GM18870 (cell line): ENCODE measurements around the gene TBK1.

Experiments
- ATAC-seq: cut with Tn5 transposase; IDR thresholded peaks from one replicate; pipeline ENCODE4 v1.9.1; 2021; ENCODE audit warnings: moderate library complexity; ENCODE audit not compliant: unreplicated experiment

Gene TBK1

DNA sequence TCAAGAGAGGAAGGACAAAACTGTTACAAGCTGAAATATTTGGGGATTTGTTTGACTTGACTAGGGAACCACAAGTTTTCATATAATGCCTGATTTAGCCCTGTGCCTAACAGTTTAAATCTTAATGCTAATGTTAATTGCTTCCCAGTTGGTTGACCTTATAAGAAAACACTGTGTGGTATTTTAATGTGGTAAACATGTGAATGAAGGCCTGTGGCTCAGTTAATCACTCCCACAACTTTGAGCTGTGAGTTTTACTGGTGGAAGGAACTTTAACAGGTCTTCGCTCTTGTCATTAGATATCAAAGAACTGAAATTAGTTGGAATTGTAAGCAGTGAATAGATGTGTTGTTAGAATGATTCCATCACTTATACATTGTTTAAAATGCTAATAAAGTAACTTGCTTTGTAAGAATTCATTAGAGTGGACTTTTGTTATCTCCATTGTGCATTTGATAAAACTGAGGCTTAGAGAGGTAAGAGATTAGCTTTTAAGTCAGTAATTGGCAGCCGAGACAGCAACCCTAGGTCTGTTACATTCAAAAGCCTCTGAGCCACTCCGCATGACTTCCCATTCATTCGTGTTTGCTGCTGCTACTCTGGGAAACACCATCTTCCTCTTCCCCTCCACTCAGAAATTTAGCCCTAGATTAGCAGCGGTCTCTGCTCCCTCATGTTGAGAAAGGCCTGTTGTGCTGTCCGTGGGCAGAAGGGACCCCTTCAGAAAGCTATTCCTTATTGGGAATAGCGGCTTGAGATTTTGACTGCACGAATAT is 1.0 kb upstream of the TBK1 start:
- no peak for ATAC-seq

DNA sequence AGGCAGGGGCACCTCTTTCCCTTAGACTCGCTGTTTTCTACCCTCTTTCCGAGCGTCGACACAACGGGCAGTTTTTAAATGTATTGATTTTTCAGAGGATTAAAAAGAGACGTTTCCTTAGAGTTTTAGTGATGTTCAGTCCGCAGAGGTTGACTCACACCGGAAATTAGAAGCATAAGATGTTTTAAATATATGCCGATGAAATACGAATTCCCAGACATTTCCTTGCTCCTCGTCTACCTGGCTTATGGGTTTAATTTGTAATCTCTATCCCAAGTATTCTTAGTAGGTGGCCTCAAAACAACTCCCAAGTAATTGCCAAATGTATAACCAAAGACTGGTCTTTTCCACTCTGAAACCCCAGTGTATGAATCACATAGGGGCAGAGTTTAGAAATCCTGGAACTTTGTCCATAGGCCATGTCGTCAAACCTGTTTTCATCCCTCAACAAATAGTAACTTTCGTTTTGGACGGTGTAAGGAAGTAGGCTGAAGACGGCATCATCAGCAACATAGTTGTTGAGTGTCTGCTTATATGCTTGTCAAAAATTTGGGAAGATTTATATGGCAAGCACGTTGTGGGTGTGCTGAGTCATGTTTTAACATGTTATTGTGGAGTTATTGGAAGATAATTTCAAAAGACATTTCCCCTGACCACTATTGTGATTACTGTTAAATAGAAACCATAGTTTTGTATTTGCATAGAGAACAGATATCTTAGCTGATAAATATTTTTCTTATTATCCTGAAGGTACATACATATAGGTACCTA is 824 bp downstream of the TBK1 start:
- no peak for ATAC-seq

DNA sequence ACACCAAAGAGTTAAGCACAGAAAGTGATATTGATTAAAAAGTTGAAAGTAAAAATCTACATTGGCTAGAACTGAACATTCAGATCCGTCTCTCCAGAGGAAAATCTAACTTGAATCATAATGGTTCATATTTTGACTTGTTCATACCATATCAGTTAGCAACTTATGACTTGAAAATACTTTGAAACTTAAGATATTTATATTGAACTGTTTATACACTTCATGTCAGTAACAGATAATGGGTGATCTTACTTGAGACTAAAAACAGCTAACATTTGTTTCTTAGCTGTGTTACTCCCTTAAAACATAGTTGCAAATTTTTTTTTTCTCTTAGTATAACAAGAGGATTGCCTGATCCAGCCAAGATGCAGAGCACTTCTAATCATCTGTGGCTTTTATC is 3.6 kb downstream of the TBK1 start:
- ATAC-seq: no peak

DNA sequence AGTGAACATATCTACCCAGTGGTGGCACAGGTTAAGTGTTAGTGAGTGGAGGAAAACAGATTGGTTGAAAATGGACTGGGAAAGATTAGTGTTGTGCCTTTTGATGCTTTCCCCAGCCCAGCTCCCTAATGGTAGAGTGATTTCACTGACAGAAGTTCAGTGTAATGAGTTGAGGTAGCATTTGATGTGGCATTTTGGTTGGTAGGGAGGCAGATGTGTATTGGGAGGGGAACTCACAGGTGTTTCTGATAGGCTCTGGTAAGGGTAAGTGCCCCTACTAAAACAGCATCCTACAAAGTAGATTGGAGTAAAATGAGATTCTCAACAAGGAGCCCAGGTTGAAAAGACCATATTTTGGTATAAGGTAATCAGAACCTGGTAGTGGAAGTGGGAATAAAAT is 4.2 kb downstream of the TBK1 start:
- no peak for ATAC-seq

DNA sequence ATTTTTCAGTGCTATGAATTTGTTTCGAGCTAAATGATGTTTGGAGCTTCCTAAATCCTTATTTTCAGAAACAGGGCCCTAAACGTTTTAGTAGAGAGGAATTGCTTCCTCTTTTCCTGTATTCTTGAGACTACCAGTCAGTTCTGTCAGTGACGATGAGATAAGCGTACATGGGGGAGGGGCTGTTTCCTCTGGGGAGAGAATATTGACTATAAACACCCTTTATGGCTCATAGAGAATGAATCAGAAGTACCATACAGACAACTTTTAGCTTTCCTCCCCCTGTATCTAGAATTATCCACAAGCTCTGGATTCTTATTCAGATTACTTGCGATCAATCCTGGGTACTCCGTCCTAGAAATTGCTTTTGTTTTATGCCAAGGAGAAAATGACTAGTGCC is 5.1 kb downstream of the TBK1 start:
- no peak for ATAC-seq

DNA sequence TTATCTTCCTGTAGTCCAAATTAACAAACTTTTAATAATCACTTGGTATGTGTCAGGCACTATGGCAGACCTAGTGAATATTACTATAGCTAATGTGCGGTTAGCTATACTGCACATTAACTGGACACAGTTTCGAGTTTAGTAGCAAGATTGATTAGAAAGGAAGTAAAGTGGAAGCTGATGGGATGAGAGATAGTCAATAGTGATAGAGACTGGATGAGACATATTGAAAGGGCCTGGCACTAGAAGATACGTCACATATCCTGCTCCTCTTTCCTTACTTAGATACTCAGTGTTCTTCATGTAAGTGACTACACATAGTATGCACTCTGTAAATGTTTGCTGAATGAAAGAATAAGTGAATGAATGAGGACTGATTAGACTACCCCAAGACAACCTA is 5.5 kb downstream of the TBK1 start:
- ATAC-seq: no peak

DNA sequence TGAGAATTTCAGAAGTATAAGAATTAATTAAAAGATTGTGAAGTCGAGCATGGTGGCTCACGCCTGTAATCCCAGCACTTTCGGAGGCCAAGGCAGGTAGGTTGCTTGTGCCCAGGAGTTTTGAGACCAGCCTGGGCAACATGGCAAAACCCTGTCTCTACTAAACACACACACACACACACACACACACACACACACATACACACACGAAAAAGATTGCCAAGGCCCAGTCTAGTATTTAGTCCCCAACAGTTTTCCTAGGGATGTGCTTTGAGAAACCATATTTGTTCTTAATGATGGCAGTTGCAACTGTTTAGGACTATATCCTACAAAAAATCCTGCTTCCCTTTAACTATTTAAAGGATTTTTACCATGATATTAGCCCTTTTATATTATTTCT is 6.0 kb downstream of the TBK1 start:
- ATAC-seq: no peak

DNA sequence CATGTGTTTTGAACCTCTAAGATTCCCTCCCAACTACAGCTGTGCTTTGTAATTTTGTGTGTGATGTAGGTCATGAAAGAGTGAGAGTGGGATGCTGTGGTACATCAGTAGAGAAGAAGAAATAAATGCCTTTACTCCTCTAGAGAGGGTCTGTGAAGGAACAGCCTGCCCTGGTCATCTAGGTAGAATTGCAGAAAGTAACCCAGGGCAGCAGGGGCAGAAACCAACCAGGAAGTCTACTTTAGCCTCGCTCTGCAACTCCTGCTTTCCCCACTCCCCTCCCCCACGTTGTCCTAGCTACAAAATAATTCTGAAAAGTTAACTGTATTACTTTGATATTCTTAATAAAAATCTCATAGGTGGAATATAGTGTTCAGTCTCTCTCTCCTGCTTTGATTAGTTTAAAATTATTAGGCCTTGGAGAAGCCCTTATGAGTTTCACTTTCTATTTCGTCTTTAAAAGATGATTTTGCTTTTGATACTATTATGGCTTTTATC is 7.5 kb downstream of the TBK1 start:
- no peak for ATAC-seq

DNA sequence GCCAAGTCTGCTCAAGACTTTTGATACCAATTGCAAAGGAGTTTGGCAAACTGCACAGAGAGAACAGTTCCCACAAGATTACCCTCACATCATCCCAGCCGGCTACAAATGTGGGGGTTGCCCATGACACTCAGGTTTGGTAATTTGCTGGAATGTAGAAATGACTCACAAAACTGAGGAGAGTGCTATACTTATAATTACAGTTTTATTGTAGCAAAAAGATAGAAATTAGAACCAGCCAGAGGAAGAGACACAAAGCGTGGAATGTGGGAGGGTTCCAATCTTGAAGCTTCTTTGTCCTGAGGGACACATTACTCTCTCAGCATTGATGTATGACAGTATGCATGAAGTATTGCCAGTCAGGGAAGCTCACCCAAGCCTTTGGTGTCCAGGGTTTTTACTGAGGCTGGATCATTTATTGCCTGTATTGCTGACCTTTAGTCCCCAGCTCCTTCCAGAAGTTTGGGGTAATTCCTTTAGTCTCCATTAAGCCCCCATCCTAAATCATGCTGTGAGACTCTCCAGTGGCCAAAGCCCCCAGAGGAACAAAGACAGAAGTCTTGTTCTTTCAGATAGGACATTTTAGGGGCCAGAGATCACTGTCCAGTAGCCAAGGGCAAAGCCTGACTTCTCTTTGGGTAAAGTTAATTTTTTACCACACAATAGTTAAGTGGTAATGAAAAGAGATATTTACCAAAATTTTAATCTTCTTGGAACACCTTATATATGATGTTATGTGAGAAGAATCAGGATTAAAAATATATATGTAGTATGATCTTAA is 9.9 kb downstream of the TBK1 start:
- ATAC-seq: no peak

DNA sequence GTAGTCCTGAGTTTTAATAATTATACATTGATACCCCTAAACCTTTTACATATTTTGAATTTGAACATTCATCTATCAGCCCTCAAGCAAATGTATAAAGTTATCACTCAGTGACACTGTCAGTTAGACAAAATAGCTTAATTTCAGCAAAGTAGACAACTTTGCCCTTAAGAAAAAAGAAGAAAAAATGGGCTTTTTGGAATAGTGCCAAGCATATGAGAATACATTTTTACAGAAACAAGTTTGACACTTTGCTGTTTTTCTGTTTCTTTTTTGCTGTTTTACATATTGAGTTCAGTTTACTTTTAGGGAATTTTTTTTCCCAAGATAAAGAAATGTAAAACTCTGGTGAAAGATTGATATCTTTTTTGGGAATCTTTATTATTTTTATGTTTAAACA is 14.3 kb downstream of the TBK1 start:
- ATAC-seq: no peak

DNA sequence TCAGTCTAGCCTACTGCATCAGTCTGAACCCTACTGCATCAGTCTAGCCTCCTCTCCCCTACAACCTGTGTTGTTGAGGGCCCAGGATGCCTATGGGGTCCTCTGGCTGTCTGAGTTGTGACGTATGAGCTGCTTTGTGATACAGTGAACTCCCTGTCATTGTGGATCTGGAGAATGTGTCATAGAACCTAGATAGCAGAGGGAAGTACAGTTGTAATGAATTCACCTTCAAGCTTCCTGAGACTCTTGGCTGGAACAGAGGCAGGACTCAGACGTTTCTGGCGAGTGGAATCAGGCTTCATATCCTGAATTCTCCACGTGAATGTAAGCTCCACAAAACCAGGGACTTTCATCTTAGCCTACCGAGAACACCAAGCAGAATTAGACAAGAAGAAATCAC is 17.0 kb downstream of the TBK1 start:
- ATAC-seq: no peak

DNA sequence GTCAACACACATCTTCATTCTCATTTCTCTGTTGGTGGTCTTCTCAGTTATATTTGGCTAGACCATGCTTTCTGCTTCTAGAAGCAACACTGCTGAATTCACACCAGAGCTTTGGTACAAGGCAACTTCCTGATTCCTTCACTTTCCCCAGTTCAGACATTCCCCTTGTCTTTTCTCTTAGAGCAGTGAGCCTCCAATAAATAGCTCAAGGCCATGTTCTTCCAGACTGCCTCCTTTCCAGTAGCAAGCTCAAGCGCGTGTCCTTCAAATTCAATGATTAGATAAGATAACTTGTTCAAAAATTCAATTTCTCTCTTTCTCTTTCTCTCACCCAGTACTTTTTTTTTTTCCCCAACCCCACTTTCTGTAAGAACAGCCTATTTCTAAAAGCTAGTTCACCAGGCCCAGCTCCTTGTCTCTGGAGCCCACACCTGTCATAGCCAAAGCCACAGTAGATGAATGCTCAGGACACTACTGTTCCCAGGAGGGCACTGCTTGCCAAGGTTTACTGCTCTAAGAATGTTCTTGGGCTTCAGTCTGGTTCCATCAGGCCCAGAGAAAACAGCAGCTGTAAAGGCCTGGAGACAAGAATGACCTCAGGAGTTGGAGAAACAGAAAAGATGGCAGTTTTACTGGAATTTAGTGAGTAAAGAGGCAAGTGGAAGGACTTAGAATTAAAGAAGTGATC is 17.7 kb downstream of the TBK1 start:
- no peak for ATAC-seq

DNA sequence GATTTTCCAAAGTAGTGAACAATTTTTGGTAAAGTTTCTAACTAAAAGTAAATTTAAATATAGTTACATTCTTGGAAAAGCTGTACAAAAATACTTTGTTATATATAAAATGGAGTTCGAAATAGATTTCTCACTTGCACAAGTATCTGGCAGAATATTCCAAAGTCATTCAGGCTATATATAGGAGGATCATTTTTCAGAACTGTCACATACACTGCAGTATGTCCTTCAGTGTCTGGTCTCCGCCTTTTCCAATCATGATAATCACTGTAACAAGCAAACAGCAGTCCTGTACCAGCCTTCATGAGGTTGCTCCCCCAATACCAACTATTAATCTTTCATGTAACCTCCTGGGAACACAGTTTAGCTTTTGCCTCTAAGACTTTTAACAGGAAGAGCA is 18.6 kb downstream of the TBK1 start:
- ATAC-seq: no peak

DNA sequence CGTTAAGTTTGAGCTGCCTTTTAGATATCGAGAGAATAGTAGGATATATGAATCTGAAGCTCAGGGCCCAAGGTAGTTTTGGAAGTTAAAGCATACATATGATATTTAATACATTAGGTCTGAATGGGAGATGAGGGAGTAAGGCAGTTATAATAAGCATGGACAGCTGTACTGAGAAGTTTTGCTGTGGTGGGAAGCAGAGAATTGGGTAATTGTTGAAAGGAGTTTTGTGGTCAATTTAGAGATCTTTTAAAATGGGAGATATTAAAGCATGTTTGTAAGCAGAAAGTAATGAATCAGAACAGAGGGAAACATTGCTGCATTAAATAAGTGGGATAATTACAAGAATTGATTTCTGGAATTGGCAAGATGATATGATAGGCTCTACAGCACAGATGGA is 21.3 kb downstream of the TBK1 start:
- ATAC-seq: no peak

DNA sequence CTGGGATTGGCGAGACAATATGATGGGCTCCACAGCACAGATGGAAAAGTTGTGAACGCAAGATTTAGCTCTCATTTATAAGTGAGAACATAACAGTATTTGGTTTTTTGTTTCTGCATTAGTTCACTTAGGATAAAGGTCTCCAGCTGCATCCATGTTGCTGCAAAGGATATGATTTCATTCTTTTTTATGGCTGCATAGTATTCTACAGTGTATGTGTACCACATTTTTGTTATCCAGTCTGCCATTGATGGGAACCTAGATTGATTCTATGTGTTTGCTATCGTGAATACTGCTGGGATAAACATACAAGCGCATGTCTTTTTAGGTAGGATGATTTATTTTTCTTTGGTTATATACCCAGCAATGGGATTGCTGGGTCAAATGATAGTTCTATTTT is 23.6 kb downstream of the TBK1 start:
- ATAC-seq: no peak

DNA sequence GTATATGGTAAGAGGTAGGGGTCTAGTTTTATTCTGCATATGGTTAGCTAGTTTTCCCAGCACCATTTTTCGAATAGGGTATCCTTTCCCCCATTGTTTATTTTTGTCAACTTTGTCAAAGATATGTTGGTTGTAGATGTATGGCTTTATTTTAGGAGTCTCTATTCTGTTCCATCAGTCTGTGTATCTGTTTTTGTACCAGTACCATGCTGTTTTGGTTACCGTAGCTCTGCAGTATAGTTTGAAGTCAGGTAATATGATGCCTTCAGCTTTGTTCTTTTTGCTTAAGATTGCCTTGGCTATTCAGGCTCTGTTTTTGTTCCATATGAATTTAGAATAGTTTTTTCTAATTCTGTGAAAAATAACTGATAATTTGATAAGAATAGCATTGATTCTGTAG is 24.9 kb downstream of the TBK1 start:
- ATAC-seq: no peak

DNA sequence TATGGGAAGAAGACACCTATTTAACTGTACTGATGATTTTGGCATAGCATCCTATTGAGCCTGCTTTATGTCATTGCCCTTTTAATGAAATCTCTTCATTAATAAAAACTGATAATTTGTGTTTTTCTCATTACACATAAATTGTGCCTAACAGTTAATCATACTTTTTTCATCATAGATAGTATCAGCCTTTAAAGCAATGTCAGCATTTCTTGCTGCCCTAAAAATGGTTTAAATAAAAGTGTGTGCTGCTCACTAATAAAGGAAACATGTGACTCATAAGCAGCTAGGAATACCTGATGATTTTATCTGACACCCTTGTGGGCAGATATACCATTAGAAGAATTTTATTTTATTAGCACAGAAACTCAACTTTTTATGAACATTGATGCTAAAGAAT is 26.7 kb downstream of the TBK1 start:
- no peak for ATAC-seq

DNA sequence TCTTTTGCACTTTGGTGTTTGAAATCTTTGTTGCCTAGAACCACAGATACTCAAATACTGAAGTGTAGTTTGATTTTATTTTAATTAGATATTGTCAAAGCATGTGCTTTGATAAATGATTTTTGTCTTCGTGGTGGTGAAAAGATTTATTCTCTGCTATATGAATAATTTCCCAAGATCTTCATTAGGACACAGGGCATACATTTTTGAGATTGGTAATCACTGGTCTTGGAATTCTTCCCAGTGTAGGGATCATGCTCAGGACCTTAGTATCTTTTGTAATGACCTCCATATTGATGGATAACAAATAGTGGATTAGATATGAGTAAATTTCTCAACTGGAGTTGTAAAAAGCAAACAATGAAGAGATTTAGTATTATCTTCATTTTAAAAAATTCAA is 28.2 kb downstream of the TBK1 start:
- no peak for ATAC-seq

DNA sequence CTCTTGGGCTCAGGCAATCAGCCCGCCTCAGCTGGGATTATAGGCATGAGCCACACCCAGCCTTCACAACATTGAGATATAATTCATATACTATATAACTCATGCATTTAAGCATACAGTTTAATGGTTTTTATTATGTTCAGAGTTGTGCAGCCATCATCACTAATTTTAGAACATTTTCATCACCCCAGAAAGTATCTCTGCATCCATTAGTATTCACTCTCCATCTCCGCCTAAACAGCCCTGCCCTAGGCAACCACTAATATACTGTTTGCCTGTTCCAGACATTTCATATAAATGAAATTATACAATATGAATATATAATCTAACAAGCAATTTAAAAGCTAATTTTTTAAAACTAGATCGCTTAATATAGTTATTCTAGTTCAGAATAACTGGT is 34.7 kb downstream of the TBK1 start:
- ATAC-seq: no peak

DNA sequence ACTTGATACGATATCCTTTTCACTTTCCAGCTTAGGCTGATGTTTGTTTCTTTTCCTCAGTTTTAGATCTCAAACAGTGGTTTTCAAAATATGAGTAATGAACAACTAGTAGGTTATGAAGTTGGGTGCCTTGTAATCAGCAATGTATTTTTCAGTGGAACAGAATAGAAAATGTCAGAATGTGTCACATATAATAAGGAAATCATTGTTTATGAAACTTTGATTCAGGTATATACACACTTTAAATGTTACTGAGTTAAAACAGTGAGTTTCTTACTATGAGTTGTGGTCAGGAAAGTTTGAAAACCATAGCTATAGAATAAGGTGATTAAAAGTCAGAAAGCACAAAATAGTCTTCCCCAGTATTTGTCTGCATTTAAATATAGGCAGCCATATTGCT is 39.8 kb downstream of the TBK1 start:
- ATAC-seq: no peak

DNA sequence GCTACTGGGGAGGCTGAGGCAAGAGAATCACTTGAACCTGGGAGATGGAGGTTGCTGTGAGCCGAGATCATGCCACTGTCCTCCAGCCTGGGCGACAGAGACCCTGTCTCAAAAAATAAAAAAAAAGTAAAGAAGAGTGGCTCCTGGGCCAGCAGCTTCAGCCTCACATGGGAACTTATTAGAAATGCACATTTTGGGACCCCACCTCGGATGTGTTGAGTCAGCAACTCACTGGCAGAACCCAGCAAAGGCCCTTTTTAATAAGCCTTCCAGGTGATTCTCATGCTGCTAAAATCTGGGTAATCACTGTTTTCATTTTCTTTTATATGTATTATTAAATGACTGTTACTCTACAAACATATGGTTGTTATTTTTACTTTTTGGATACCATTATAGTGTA is 41.6 kb downstream of the TBK1 start:
- ATAC-seq: no peak
